ENCODE data around the gene CACUL1. TPM values are rescaled to one million over a fixed set of nuclear protein-coding genes. Genes with fewer than 3 reads are reported as not detected.

CACUL1 gene
- total RNA-seq, 2 experiments from 2014 or later, result 12.0 to 27.6 TPM

- DNase-seq (ENCODE audit: low spot score), result no peak
- Histone ChIP-seq H4K20me1 (ENCODE audit: insufficient read depth, low read length) (no peaks in the 10 kb centered on the region), H3K9me3 (ENCODE audit: low read length) (no peaks in the 10 kb centered on the region), H3K4me2 (ENCODE audit: low read length) (no peak overlapping the region), H3K79me2 (ENCODE audit: insufficient read depth, low read depth, low read length) (no peaks in the 10 kb centered on the region), H3K4me1 (ENCODE audit: insufficient read depth, low read length, poor library complexity, severe bottlenecking) (no peaks in the 10 kb centered on the region), H2AFZ (ENCODE audit: low read length) (no peak overlapping the region), H3K9me2 (ENCODE audit: insufficient read depth, low read length) (no peaks in the 10 kb centered on the region), H3K4me3 (ENCODE audit: low read depth, low read length, poor library complexity, severe bottlenecking) (no peak overlapping the region), H3K27ac (ENCODE audit: low read depth, low read length, poor library complexity, severe bottlenecking) (no peak overlapping the region), H3K36me3 (ENCODE audit: insufficient read depth, low read length) (peaks cover 13% of the 10 kb centered on the region)
- BruUV-seq (replicated peaks), result no TSS peak
- ChIA-PET POLR2A (interaction anchor here (0.6 kb wide), 1 partner anchor 268 kb away, joined by 3 read pairs; no protein-coding TSS in a partner anchor), CTCF (ENCODE audit: unreplicated experiment) (no interaction called here)
- TF ChIP-seq, protein P1, sequence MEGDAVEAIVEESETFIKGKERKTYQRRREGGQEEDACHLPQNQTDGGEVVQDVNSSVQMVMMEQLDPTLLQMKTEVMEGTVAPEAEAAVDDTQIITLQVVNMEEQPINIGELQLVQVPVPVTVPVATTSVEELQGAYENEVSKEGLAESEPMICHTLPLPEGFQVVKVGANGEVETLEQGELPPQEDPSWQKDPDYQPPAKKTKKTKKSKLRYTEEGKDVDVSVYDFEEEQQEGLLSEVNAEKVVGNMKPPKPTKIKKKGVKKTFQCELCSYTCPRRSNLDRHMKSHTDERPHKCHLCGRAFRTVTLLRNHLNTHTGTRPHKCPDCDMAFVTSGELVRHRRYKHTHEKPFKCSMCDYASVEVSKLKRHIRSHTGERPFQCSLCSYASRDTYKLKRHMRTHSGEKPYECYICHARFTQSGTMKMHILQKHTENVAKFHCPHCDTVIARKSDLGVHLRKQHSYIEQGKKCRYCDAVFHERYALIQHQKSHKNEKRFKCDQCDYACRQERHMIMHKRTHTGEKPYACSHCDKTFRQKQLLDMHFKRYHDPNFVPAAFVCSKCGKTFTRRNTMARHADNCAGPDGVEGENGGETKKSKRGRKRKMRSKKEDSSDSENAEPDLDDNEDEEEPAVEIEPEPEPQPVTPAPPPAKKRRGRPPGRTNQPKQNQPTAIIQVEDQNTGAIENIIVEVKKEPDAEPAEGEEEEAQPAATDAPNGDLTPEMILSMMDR (conservative IDR thresholded peaks at IDR 0.05; ENCODE audit: low read length), result no peak
- TF ChIP-seq EZH2phosphoT487 (IDR thresholded peaks at IDR 0.05; ENCODE audit: borderline replicate concordance, low read depth, low read length), result no peak
- intact Hi-C loops (cut with micrococcal nuclease; ENCODE audit: unreplicated experiment), result no loop called here
Measured at GRCh38 chr10:118708571-118708970, 46.2 kb downstream of the CACUL1 start.

DNA sequence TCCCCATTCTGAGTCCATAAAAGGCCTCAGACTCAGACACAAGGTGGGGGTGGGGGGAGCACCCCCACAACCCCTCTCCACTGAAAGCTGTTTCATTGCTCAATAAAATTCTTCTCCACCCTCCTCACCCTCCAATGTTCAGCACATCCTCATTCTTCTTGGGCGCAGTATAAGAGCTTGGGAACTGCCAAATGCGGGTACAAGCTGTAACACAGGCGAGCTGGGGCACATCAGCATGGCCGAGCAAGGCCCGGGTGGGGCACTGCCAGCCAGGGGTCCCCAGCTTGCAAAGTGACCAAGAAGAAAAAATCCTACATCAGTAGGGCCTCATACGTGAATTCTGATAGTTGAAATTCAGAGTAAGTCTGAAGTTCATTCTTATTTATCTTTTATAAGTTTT is 50.1 kb downstream of the CACUL1 start:
- H3K79me2 ChIP-seq (ENCODE audit: insufficient read depth, low read depth, low read length), result no peaks in the 10 kb centered on the region

More for the DNA sequence above, 50.1 kb downstream of the CACUL1 start:
- POLR2A ChIA-PET, result interaction anchor here (0.7 to 2.1 kb wide), 4 partner anchors 10 to 505 kb away, joined by 3 to 5 read pairs (median 4); no protein-coding TSS in a partner anchor
- no peaks in the 10 kb centered on the region for H3K4me1 ChIP-seq (ENCODE audit: insufficient read depth, low read length, poor library complexity, severe bottlenecking)
- no peak overlapping the region for H3K27ac ChIP-seq (ENCODE audit: low read depth, low read length, poor library complexity, severe bottlenecking)
- H3K4me2 ChIP-seq (ENCODE audit: low read length), result no peak overlapping the region
- intact Hi-C loops (cut with micrococcal nuclease; ENCODE audit: unreplicated experiment), result no loop called here
- TF ChIP-seq EZH2phosphoT487 (IDR thresholded peaks at IDR 0.05; ENCODE audit: borderline replicate concordance, low read depth, low read length), result no peak
- TF ChIP-seq, protein P1 (conservative IDR thresholded peaks at IDR 0.05; ENCODE audit: low read length), result no peak
- no peak for DNase-seq (ENCODE audit: low spot score)
- no peak overlapping the region for H3K4me3 ChIP-seq (ENCODE audit: low read depth, low read length, poor library complexity, severe bottlenecking)
- no peaks in the 10 kb centered on the region for H3K9me3 ChIP-seq (ENCODE audit: low read length)
- H3K36me3 ChIP-seq (ENCODE audit: insufficient read depth, low read length), result peaks cover 23% of the 10 kb centered on the region
- no peaks in the 10 kb centered on the region for H4K20me1 ChIP-seq (ENCODE audit: insufficient read depth, low read length)
- H3K9me2 ChIP-seq (ENCODE audit: insufficient read depth, low read length), result no peaks in the 10 kb centered on the region
- no TSS peak for BruUV-seq (replicated peaks)
- H2AFZ ChIP-seq (ENCODE audit: low read length), result no peak overlapping the region
- CTCF ChIA-PET (ENCODE audit: unreplicated experiment), result no interaction called here
